ENCODE results near the gene PLAAT4. TPM values are rescaled to one million over a fixed set of nuclear protein-coding genes. Genes with fewer than 3 reads are reported as not detected.

PLAAT4 gene
- polyA plus RNA-seq, 2 of the 4 experiments (the other 2 are of a cell fraction): 0.74 to 1.6 TPM

DNA sequence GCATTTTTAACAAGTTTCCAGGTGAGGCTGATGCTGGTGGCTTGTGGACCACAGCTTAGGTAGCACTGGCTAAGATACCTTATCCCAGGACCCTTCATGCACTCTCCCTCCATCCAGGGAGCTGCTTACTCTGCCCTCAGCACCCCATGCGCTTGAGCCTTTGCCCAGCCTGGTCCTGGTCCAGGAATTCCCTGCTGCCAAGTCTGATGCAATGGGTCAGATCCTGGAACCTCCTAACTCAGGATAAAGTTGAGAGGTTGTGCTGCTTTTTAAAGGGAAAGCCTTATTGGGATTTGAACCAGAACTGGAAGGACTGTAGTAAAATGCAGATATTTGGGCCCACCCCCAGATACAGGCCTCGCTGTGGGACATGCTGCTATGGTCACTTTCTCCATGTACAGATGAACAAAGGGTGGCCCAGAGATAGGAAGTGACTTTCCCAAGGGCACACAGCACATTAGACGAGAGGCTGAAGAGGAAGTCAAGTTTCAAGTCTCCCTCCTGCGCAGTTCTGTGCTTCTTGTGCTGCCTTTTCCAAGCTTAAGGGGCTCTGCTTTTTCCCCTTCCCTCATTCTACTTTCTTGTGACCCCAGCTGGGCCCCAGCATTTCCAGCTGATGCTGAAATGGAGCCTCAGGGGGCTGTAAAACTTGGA, 31.5 kb upstream of the PLAAT4 start:
- Histone ChIP-seq H3K4me2 (no peak overlapping the region), H3K27ac (no peak overlapping the region), H3K4me3 (no peak overlapping the region), H3K4me1 (peaks cover 5% of the 10 kb centered on the region; the same call in 2 of the 3 replicates), H3K9me3 (peaks cover 9% of the 10 kb centered on the region)
- ATAC-seq (no peak), DNase-seq (ENCODE audit: low read depth in 1 of 2, low spot score in 1 of 2) (no peak), FAIRE-seq (no peak)
- ChIA-PET CTCF (interaction anchor here (1.1 to 2.0 kb wide), 5 partner anchors 9 to 131 kb away, joined by 3 to 6 read pairs (median 3); no protein-coding TSS in a partner anchor), POLR2A (no interaction called here)
- 75% methylated on average over 4 of the region's 4 CpGs for WGBS (ENCODE audit: missing lambda C conversion rate)
- TF ChIP-seq ZFP36 (IDR thresholded peaks at IDR 0.05; ENCODE audit: borderline replicate concordance, partially characterized antibody) (no peak), HOXA7 (CRISPR knock-in tag; IDR thresholded peaks at IDR 0.05) (no peak), MAFK (IDR thresholded peaks at IDR 0.05; ENCODE audit: partially characterized antibody) (no peak), PHF8 (IDR thresholded peaks at IDR 0.05; ENCODE audit: borderline replicate concordance, low read depth) (no peak), ZSCAN20 (CRISPR knock-in tag; IDR thresholded peaks at IDR 0.05) (no peak), HOXB13 (CRISPR knock-in tag; IDR thresholded peaks at IDR 0.05; ENCODE audit: low read depth) (no peak)
- TF ChIP-seq, protein P1, sequence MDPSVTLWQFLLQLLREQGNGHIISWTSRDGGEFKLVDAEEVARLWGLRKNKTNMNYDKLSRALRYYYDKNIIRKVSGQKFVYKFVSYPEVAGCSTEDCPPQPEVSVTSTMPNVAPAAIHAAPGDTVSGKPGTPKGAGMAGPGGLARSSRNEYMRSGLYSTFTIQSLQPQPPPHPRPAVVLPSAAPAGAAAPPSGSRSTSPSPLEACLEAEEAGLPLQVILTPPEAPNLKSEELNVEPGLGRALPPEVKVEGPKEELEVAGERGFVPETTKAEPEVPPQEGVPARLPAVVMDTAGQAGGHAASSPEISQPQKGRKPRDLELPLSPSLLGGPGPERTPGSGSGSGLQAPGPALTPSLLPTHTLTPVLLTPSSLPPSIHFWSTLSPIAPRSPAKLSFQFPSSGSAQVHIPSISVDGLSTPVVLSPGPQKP (IDR thresholded peaks at IDR 0.05; ENCODE audit: low read depth, low read length): no peak

DNA sequence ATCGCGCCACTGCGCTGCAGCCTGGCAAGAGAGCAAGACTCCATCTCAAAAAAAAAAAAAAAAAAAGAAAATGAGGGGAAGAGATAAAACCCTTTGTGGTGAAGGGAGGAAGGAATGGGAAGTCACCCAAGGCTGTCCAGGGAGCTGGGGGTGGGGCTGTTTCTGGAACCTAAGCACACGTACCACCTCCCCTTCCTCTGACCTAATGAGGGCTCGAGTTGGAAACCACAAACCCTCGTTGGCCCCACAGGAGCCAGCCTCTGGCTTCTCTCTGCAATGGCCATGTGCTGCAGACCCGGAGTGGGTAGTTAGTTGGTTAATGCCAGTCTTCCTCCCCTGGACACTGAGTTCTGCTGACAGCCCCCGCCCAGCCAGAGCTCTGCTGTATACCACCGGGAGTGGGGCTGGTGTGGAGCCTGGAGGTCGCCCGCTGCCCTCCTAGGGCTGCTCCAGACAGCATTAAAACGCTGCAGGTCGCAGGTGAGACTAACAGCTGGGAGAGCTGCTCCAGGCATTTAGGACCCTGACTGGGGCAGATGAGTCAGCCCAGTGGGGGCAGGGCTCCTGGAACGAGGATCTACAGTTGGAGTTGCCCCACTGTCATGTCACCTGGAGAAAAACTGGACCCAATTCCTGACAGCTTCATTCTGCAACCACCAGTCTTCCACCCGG, 30.6 kb upstream of the PLAAT4 start, which contains the start of gene LGALS12:
TSS of gene LGALS12 (plus strand) at position 228 of the 672 bp plus-strand sequence. CDS start at position 603, 375 bp downstream.
- DNase-seq (ENCODE audit: low read depth in 1 of 2, low spot score in 1 of 2) (no peak), FAIRE-seq (no peak), ATAC-seq (no peak)
- CTCF ChIA-PET: interaction anchor here (1.2 to 5.0 kb wide), 4 partner anchors 10 to 130 kb away, joined by 3 to 29 read pairs (median 5); no protein-coding TSS in a partner anchor
- POLR2A ChIA-PET: no interaction called here
- TF ChIP-seq ZFP36 (IDR thresholded peaks at IDR 0.05; ENCODE audit: borderline replicate concordance, partially characterized antibody): no peak
- no peak for TF ChIP-seq ZC3H11A (IDR thresholded peaks at IDR 0.05)
- TF ChIP-seq CHD2 (IDR thresholded peaks at IDR 0.05; ENCODE audit: low read length, partially characterized antibody): no peak
- TF ChIP-seq, protein P2, sequence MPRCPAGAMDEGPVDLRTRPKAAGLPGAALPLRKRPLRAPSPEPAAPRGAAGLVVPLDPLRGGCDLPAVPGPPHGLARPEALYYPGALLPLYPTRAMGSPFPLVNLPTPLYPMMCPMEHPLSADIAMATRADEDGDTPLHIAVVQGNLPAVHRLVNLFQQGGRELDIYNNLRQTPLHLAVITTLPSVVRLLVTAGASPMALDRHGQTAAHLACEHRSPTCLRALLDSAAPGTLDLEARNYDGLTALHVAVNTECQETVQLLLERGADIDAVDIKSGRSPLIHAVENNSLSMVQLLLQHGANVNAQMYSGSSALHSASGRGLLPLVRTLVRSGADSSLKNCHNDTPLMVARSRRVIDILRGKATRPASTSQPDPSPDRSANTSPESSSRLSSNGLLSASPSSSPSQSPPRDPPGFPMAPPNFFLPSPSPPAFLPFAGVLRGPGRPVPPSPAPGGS (IDR thresholded peaks at IDR 0.05): no peak
- no peak for TF ChIP-seq HDAC2 (IDR thresholded peaks at IDR 0.05)
- TF ChIP-seq, protein P1 (IDR thresholded peaks at IDR 0.05; ENCODE audit: low read depth, low read length): no peak
- TF ChIP-seq, protein P3, sequence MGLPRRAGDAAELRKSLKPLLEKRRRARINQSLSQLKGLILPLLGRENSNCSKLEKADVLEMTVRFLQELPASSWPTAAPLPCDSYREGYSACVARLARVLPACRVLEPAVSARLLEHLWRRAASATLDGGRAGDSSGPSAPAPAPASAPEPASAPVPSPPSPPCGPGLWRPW (IDR thresholded peaks at IDR 0.05): no peak
- TF ChIP-seq CEBPB (IDR thresholded peaks at IDR 0.05): no peak
- TF ChIP-seq, protein P4, sequence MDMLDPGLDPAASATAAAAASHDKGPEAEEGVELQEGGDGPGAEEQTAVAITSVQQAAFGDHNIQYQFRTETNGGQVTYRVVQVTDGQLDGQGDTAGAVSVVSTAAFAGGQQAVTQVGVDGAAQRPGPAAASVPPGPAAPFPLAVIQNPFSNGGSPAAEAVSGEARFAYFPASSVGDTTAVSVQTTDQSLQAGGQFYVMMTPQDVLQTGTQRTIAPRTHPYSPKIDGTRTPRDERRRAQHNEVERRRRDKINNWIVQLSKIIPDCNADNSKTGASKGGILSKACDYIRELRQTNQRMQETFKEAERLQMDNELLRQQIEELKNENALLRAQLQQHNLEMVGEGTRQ (IDR thresholded peaks at IDR 0.05): no peak
- TF ChIP-seq, protein P5, sequence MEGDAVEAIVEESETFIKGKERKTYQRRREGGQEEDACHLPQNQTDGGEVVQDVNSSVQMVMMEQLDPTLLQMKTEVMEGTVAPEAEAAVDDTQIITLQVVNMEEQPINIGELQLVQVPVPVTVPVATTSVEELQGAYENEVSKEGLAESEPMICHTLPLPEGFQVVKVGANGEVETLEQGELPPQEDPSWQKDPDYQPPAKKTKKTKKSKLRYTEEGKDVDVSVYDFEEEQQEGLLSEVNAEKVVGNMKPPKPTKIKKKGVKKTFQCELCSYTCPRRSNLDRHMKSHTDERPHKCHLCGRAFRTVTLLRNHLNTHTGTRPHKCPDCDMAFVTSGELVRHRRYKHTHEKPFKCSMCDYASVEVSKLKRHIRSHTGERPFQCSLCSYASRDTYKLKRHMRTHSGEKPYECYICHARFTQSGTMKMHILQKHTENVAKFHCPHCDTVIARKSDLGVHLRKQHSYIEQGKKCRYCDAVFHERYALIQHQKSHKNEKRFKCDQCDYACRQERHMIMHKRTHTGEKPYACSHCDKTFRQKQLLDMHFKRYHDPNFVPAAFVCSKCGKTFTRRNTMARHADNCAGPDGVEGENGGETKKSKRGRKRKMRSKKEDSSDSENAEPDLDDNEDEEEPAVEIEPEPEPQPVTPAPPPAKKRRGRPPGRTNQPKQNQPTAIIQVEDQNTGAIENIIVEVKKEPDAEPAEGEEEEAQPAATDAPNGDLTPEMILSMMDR (IDR thresholded peaks at IDR 0.05): no peak
- TF ChIP-seq EHF (CRISPR knock-in tag; IDR thresholded peaks at IDR 0.05): no peak
- no peak for TF ChIP-seq PHF8 (IDR thresholded peaks at IDR 0.05; ENCODE audit: borderline replicate concordance, low read depth)
- no peak for TF ChIP-seq JUNB (IDR thresholded peaks at IDR 0.05)
- H3K27ac ChIP-seq: no peak within 1 kb of the TSS
- peaks cover 14% of the 10 kb centered on the region for H3K4me1 ChIP-seq
- peaks cover 1% of the 10 kb centered on the region; the same call in 1 of the 3 replicates for H3K9me3 ChIP-seq
- no peak within 1 kb of the TSS for H3K4me2 ChIP-seq
- H3K4me3 ChIP-seq: no peak within 1 kb of the TSS
- 77% methylated on average over 13 of the region's 15 CpGs for WGBS (ENCODE audit: missing lambda C conversion rate)
